Gastrocnemius medialis (tissue), 4 donors: ENCODE data around the gene HOXA5.

Experiments used
- POLR2A ChIP-seq, 2 donors: fragments of 450-650 bp; IDR thresholded peaks; one replicate each; pipeline ENCODE4 v1.6.1; 2017; ENCODE audit warnings: antibody characterized with exemption in 2 of 2, mild to moderate bottlenecking in 2 of 2, moderate library complexity in 2 of 2
- TF ChIP-seq, protein P1 (sequence below), 5 experiments: fragments of 450-650 bp in 3 of 5; fragments of 200-600 bp in 2 of 5; sonication (generic) in 2 of 5; IDR thresholded peaks in 4 of 5; conservative IDR thresholded peaks in 1 of 5; 1 replicate in 4 of 5; 2 replicates in 1 of 5; pipeline ENCODE4 v1.5.1; 2016 to 2019; ENCODE audit warnings: antibody characterized with exemption in 5 of 5, mild to moderate bottlenecking in 3 of 5, moderate library complexity in 3 of 5

DNA sequence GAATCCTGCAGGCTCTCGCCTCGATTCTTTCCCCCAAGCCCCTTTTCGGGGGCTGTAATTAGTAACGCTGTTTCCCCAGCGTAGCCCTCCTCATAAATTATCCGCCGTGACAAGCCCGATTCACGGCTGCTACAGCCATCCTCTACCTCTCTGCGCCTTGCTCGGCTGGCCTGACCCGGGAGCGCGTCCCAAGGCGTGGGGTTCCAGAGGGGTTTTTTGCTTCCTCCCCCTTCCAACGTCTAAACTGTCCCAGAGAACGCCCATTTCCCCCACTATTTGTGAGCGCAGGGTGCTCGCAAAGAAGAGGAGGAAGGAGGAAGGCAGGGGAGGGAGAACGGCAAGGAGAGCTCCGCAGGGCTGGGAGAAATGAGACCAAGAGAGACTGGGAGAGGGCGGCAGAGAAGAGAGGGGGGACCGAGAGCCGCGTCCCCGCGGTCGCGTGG, 880 bp downstream of the HOXA5 start:
- TF ChIP-seq, protein P1, sequence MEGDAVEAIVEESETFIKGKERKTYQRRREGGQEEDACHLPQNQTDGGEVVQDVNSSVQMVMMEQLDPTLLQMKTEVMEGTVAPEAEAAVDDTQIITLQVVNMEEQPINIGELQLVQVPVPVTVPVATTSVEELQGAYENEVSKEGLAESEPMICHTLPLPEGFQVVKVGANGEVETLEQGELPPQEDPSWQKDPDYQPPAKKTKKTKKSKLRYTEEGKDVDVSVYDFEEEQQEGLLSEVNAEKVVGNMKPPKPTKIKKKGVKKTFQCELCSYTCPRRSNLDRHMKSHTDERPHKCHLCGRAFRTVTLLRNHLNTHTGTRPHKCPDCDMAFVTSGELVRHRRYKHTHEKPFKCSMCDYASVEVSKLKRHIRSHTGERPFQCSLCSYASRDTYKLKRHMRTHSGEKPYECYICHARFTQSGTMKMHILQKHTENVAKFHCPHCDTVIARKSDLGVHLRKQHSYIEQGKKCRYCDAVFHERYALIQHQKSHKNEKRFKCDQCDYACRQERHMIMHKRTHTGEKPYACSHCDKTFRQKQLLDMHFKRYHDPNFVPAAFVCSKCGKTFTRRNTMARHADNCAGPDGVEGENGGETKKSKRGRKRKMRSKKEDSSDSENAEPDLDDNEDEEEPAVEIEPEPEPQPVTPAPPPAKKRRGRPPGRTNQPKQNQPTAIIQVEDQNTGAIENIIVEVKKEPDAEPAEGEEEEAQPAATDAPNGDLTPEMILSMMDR (IDR thresholded peaks at IDR 0.05 in 4 of 5, conservative IDR thresholded peaks at IDR 0.05 in 1 of 5) = no peak
- TF ChIP-seq POLR2A (IDR thresholded peaks at IDR 0.05) = no peak
